Muscle of leg (tissue), 11 donors: ENCODE data around the gene MARCHF4. TPM values are rescaled to one million over a fixed set of nuclear protein-coding genes. Genes with fewer than 3 reads are reported as not detected.

Experiments
- DNase-seq: peaks from one replicate; pipeline ENCODE4 v3.0.0; 2013
- H3K27ac ChIP-seq: one replicate; pipeline ENCODE4 v1.5.1; 2013; ENCODE audit warnings: mild to moderate bottlenecking, low read length, control low read depth
- H3K27me3 ChIP-seq: one replicate; pipeline ENCODE4 v1.6.1; 2013; ENCODE audit warnings: low read length; ENCODE audit not compliant: control insufficient read depth, insufficient read depth
- H3K36me3 ChIP-seq: one replicate; pipeline ENCODE4 v1.6.1; 2013; ENCODE audit warnings: low read length; ENCODE audit not compliant: control insufficient read depth, insufficient read depth
- H3K4me1 ChIP-seq: one replicate; pipeline ENCODE4 v1.6.1; 2013; ENCODE audit warnings: low read length; ENCODE audit not compliant: control insufficient read depth, insufficient read depth
- H3K4me3 ChIP-seq: one replicate; pipeline ENCODE4 v1.5.1; 2013; ENCODE audit warnings: low read length, control low read depth
- H3K9me3 ChIP-seq: replicated peaks from 2 replicates; pipeline ENCODE4 v1.6.1; 2013; ENCODE audit warnings: low read depth, low read length; ENCODE audit not compliant: control insufficient read depth
- WGBS: methylation state at CpG from one replicate; pipeline ENCODE4 v1.1.5; 2013; ENCODE audit warnings: missing lambda C conversion rate; ENCODE audit not compliant: insufficient coverage; 5-methylcytosine and 5-hydroxymethylcytosine counted together
- polyA plus RNA-seq, 8 donors: library from polyadenylated mRNA; unstranded; fragments of 120-200 nt; gene quantifications; one replicate each; pipeline versions ENCODE4 v1.2.1 to v1.2.3, GENCODE V29; 2013; ENCODE audit warnings: inconsistent platforms in 1 of 8, low replicate concordance in 1 of 8; ENCODE audit not compliant: insufficient read length in 8 of 8, insufficient read depth in 1 of 8
- total RNA-seq: library from RNA; stranded (reverse); fragments of 120-200 nt; gene quantifications from one replicate; pipeline ENCODE4 v1.2.4, GENCODE V29; 2013

MARCHF4 gene
- total and polyA plus RNA-seq, 9 donors = 0.08 to 0.17 (median 0.13) TPM; not detected in 1

GRCh38 chr2:216410550-216410949 is 38.3 kb upstream of the MARCHF4 start:
- 82% methylated on average over 3 of the region's 7 CpGs for WGBS
- no peak overlapping the region for H3K27ac ChIP-seq
- H3K4me3 ChIP-seq = no peak overlapping the region
- no peak for DNase-seq
- peaks cover 4% of the 10 kb centered on the region for H3K4me1 ChIP-seq
- H3K36me3 ChIP-seq = peaks cover 9% of the 10 kb centered on the region
- no peaks in the 10 kb centered on the region for H3K9me3 ChIP-seq
- H3K27me3 ChIP-seq = peaks cover 16% of the 10 kb centered on the region

GRCh38 chr2:216408426-216409290 is 36.4 kb upstream of the MARCHF4 start:
- H3K9me3 ChIP-seq = no peaks in the 10 kb centered on the region

GRCh38 chr2:216406826-216407225 is 34.5 kb upstream of the MARCHF4 start:
- H3K9me3 ChIP-seq = no peaks in the 10 kb centered on the region
- DNase-seq = no peak
- no peak overlapping the region for H3K27ac ChIP-seq
- peaks cover 16% of the 10 kb centered on the region for H3K27me3 ChIP-seq
- H3K36me3 ChIP-seq = no peaks in the 10 kb centered on the region
- no peak overlapping the region for H3K4me3 ChIP-seq
- whole genome bisulfite sequencing = no CpG with 5 or more reads among the region's 3 CpGs
- H3K4me1 ChIP-seq = no peaks in the 10 kb centered on the region

More at GRCh38 chr2:216408426-216409290, 36.4 kb upstream of the MARCHF4 start:
- DNase-seq = no peak
- 22% methylated on average over 3 of the region's 11 CpGs for WGBS
- H3K27ac ChIP-seq = no peak overlapping the region
- peaks cover 4% of the 10 kb centered on the region for H3K4me1 ChIP-seq
- peaks cover 16% of the 10 kb centered on the region for H3K27me3 ChIP-seq
- no peak overlapping the region for H3K4me3 ChIP-seq
- no peaks in the 10 kb centered on the region for H3K36me3 ChIP-seq

- H3K9me3 ChIP-seq = no peaks in the 10 kb centered on the region
- 72% methylated on average over 7 of the region's 7 CpGs for WGBS
- H3K36me3 ChIP-seq = no peaks in the 10 kb centered on the region
- H3K27ac ChIP-seq = no peak overlapping the region
- H3K27me3 ChIP-seq = peaks cover 16% of the 10 kb centered on the region
- H3K4me1 ChIP-seq = no peaks in the 10 kb centered on the region
- no peak for DNase-seq
- H3K4me3 ChIP-seq = no peak overlapping the region
These were observed 33.3 kb upstream of the MARCHF4 start for GRCh38 chr2:216405588-216405987.

GRCh38 chr2:216404010-216404618 is 31.8 kb upstream of the MARCHF4 start:
- no peaks in the 10 kb centered on the region for H3K9me3 ChIP-seq
- no peak overlapping the region for H3K27ac ChIP-seq
- H3K4me1 ChIP-seq = no peaks in the 10 kb centered on the region
- no peaks in the 10 kb centered on the region for H3K36me3 ChIP-seq
- no CpG with 5 or more reads among the region's 5 CpGs for WGBS
- no peak overlapping the region for H3K4me3 ChIP-seq
- H3K27me3 ChIP-seq = peaks cover 16% of the 10 kb centered on the region
- no peak for DNase-seq

GRCh38 chr2:216402751-216403150 is 30.5 kb upstream of the MARCHF4 start:
- H3K4me3 ChIP-seq = no peak overlapping the region
- 58% methylated on average over 3 of the region's 6 CpGs for WGBS
- H3K4me1 ChIP-seq = no peaks in the 10 kb centered on the region
- H3K27me3 ChIP-seq = peaks cover 10% of the 10 kb centered on the region
- no peak for DNase-seq
- H3K27ac ChIP-seq = no peak overlapping the region
- no peaks in the 10 kb centered on the region for H3K36me3 ChIP-seq
- H3K9me3 ChIP-seq = no peaks in the 10 kb centered on the region

GRCh38 chr2:216399621-216400020 is 27.3 kb upstream of the MARCHF4 start:
- no peaks in the 10 kb centered on the region for H3K27me3 ChIP-seq
- no peaks in the 10 kb centered on the region for H3K4me1 ChIP-seq
- H3K27ac ChIP-seq = no peak overlapping the region
- DNase-seq = no peak
- no peak overlapping the region for H3K4me3 ChIP-seq
- H3K9me3 ChIP-seq = no peaks in the 10 kb centered on the region
- no peaks in the 10 kb centered on the region for H3K36me3 ChIP-seq
- WGBS = no CpG with 5 or more reads among the region's 1 CpG

GRCh38 chr2:216394881-216395280 is 22.6 kb upstream of the MARCHF4 start:
- Histone ChIP-seq H3K27me3 (no peaks in the 10 kb centered on the region), H3K4me3 (no peak overlapping the region), H3K27ac (no peak overlapping the region), H3K36me3 (no peaks in the 10 kb centered on the region), H3K4me1 (no peaks in the 10 kb centered on the region), H3K9me3 (no peaks in the 10 kb centered on the region)
- DNase-seq = no peak
- 87% methylated on average over 6 of the region's 6 CpGs for WGBS

- H3K4me3 ChIP-seq = no peak overlapping the region
- WGBS = 83% methylated on average over 11 of the region's 12 CpGs
- H3K27ac ChIP-seq = no peak overlapping the region
- no peaks in the 10 kb centered on the region for H3K4me1 ChIP-seq
- H3K36me3 ChIP-seq = no peaks in the 10 kb centered on the region
- no peak for DNase-seq
- no peaks in the 10 kb centered on the region for H3K27me3 ChIP-seq
- no peaks in the 10 kb centered on the region for H3K9me3 ChIP-seq
These were observed 20.9 kb upstream of the MARCHF4 start for GRCh38 chr2:216392945-216393840.
